Heart right ventricle (tissue), 16 donors: Measurements from ENCODE around the gene PRKAB2. TPM values are rescaled to one million over a fixed set of nuclear protein-coding genes. Genes with fewer than 3 reads are reported as not detected.
"Not testable (repeated sequence)": the region's sequence is repeated elsewhere in the genome, so short reads cannot be mapped to it uniquely, and the experiment has no call there.

Experiments
- ATAC-seq, 8 donors: fragments of 200-7000 bp; cut with Tn5 transposase; one replicate each; pipeline ENCODE4 v1.9.1; 2020; ENCODE audit warnings: mild to moderate bottlenecking in 8 of 8, moderate library complexity in 8 of 8, moderate number of reproducible peaks in 1 of 8
- DNase-seq, 2 donors: peaks; one replicate each; pipeline ENCODE4 v3.0.0-alpha.2; 2020
- H3K27ac ChIP-seq, 10 donors: fragments of 200-600 bp; sonication (generic) in 2 of 10; one replicate each; pipeline versions ENCODE4 v1.5.0 to v1.8.0; 2020 to 2022; ENCODE audit warnings: mild to moderate bottlenecking in 3 of 10
- H3K27me3 ChIP-seq, 7 donors: fragments of 200-600 bp; one replicate each; pipeline ENCODE4 v1.8.0; 2021 to 2022; ENCODE audit warnings: mild to moderate bottlenecking in 2 of 7
- H3K36me3 ChIP-seq, 9 donors: fragments of 200-600 bp; sonication (generic) in 1 of 9; one replicate each; pipeline versions ENCODE4 v1.5.0 to v1.8.0; 2020 to 2022; ENCODE audit warnings: mild to moderate bottlenecking in 2 of 9
- H3K4me1 ChIP-seq, 9 donors: fragments of 200-600 bp; sonication (generic) in 1 of 9; one replicate each; pipeline versions ENCODE4 v1.5.0 to v1.8.0; 2020 to 2022; ENCODE audit warnings: mild to moderate bottlenecking in 4 of 9
- H3K4me3 ChIP-seq, 10 donors: fragments of 200-600 bp; sonication (generic) in 2 of 10; one replicate each; pipeline versions ENCODE4 v1.5.0 to v1.8.0; 2020 to 2022; ENCODE audit warnings: mild to moderate bottlenecking in 7 of 10, moderate library complexity in 2 of 10
- H3K9me3 ChIP-seq, 11 donors: fragments of 200-600 bp in 10 of 11; sonication (generic) in 2 of 11; one replicate each; pipeline versions ENCODE4 v1.5.0 to v1.8.0; 2013 to 2022; ENCODE audit warnings: mild to moderate bottlenecking in 2 of 11, control low read depth in 1 of 11, moderate library complexity in 1 of 11
- CTCF ChIP-seq, 9 donors: fragments of 200-600 bp; sonication (generic) in 2 of 9; IDR thresholded peaks; one replicate each; pipeline versions ENCODE4 v1.5.0 to v1.8.0; 2021 to 2022; ENCODE audit warnings: antibody characterized with exemption in 9 of 9, mild to moderate bottlenecking in 5 of 9, moderate library complexity in 1 of 9
- WGBS, 2 donors: extraction: QIAGEN DNeasy Blood & Tissue Kit; methylation state at CpG; one replicate each; pipeline ENCODE4 v1.1.7; 2013; ENCODE audit warnings: inconsistent platforms in 1 of 2; 5-methylcytosine and 5-hydroxymethylcytosine counted together
- intact Hi-C, 10 donors: fragments of 100-400 bp; cut with DNase I; formaldehyde crosslinking; loops; one replicate each; pipeline versions ENCODE4 v1.11.1 to v1.14.2; 2022
- polyA plus RNA-seq, 2 donors: library from polyadenylated mRNA; stranded (reverse); fragments of 200-250 nt; gene quantifications; one replicate each; pipeline ENCODE4 v1.2.3, GENCODE V29; 2013
- total RNA-seq, 10 donors: library from RNA; stranded (reverse); fragmentation: NEBNext Ultra II Directional in 3 of 10; extraction: Animal tissue kit (Norgen Biotek cat#: 25700) in 3 of 10; gene quantifications; one replicate each; pipeline versions ENCODE4 v1.2.1 to v1.2.4, GENCODE V29; 2021 to 2023
- donor health status: Arrhythmogenic right ventricular cardiomyopathy.
- donor health status: ischemic (EF 13 %, LVEDD 7.1; RV severe dilation, severe dysfunction).
- donor health status: healthy with polysubstance abuse.
- donor health status: DM: no; HTN: yes; CAD: no.
- donor health status: DM: no; HTN: no; CAD: no.
- donor health status: ischemic (EF 25% LVEDD 6.9; RV normal size, moderate dysfunction).
- donor health status: ischemic (EF 25% LVEDD 5.7; RV mildly dilated, moderate dysfunction).
- donor health status: healthy.
- donor health status: DM: yes; HTN: yes; CAD: no.
- donor health status: Ischemic cardiomyopathy.
- donor health status: ischemic (EF 35%, LVEDD 5.7; RV mildly dilated, moderate dysfunction).
- donor health status: nonischemic (EF 11% LVEDD 7.7; RV severe dilation, severe dysfunction).
- donor health status: DM: yes; HTN: yes; CAD: no.
- donor health status: PGD.
- donor health status: ischemic (EF 29% LVEDD 5.4; RV normal size, mild dysfunction).
- donor health status: nonischemic (EF 23%, LVEDD 6.1; RV moderate dilation, normal function).

PRKAB2 gene
- total and polyA plus RNA-seq, 12 donors = 9.1 to 40.2 (median 32.5) TPM

GRCh38 chr1:147167365-147167764 lies 4.9 kb downstream of the PRKAB2 start:
- Histone ChIP-seq H3K4me3 (no peak overlapping the region), H3K9me3 (no peaks in the 10 kb centered on the region), H3K27me3 (no peaks in the 10 kb centered on the region), H3K4me1 (peaks cover 3 to 44% (median 35%) of the 10 kb centered on the region in 9 donors), H3K36me3 (peaks cover 0 to 55% (median 0%) of the 10 kb centered on the region in 9 donors), H3K27ac (peak overlapping the region in 1 of 10 donors; percentile 52)
- intact Hi-C loops = no loop called here
- no peak for TF ChIP-seq CTCF (IDR thresholded peaks at IDR 0.05)
- WGBS, 2 donors = 75 to 85% methylated on average over 1 of the region's 1 CpG
- ATAC-seq = no peak
- DNase-seq = no peak

- TF ChIP-seq CTCF (IDR thresholded peaks at IDR 0.05) = no peak
- no peak for ATAC-seq
Observed at GRCh38 chr1:147163019-147163418, 9.3 kb downstream of the PRKAB2 start.

GRCh38 chr1:147162093-147162492 lies 10.2 kb downstream of the PRKAB2 start:
- no peak overlapping the region for H3K4me3 ChIP-seq
- TF ChIP-seq CTCF (IDR thresholded peaks at IDR 0.05) = no peak
- H3K9me3 ChIP-seq = no peaks in the 10 kb centered on the region
- H3K27ac ChIP-seq = no peak overlapping the region
- intact Hi-C loops = no loop called here
- DNase-seq (no peak), ATAC-seq (no peak)
- H3K36me3 ChIP-seq = peaks cover 0 to 100% (median 39%) of the 10 kb centered on the region in 9 donors
- H3K27me3 ChIP-seq = no peaks in the 10 kb centered on the region
- no peaks in the 10 kb centered on the region for H3K4me1 ChIP-seq

More at GRCh38 chr1:147163019-147163418, 9.3 kb downstream of the PRKAB2 start:
- Histone ChIP-seq H3K4me3 (no peak overlapping the region), H3K4me1 (peaks cover 0 to 9% (median 3%) of the 10 kb centered on the region in 9 donors), H3K27me3 (no peaks in the 10 kb centered on the region), H3K27ac (no peak overlapping the region), H3K9me3 (no peaks in the 10 kb centered on the region), H3K36me3 (peaks cover 0 to 98% (median 34%) of the 10 kb centered on the region in 9 donors)
- no peak for DNase-seq
- WGBS, 2 donors = 95 to 100% methylated on average over 1 of the region's 1 CpG
- intact Hi-C loops = no loop called here

- intact Hi-C loops, H3K9me3 ChIP-seq, H3K27ac ChIP-seq, H3K4me1 ChIP-seq, ATAC-seq, H3K4me3 ChIP-seq, DNase-seq, H3K27me3 ChIP-seq: not testable (repeated sequence)
- peaks cover 0 to 90% (median 41%) of the 10 kb centered on the region in 9 donors for H3K36me3 ChIP-seq
- 96 to 99% methylated on average over 2 of the region's 2 CpGs for WGBS, 2 donors
Observed at GRCh38 chr1:147157116-147157515, 15.2 kb downstream of the PRKAB2 start.

- intact Hi-C loops = no loop called here
- 93 to 94% methylated on average over 3 of the region's 3 CpGs for whole genome bisulfite sequencing, 2 donors
- DNase-seq (no peak), ATAC-seq (no peak)
- H3K27ac ChIP-seq = no peak overlapping the region
- peaks cover 0 to 85% (median 38%) of the 10 kb centered on the region in 9 donors for H3K36me3 ChIP-seq
- no peaks in the 10 kb centered on the region for H3K27me3 ChIP-seq
- H3K4me1 ChIP-seq = peaks cover 0 to 7% (median 0%) of the 10 kb centered on the region in 9 donors
- no peaks in the 10 kb centered on the region for H3K9me3 ChIP-seq
- no peak for TF ChIP-seq CTCF (IDR thresholded peaks at IDR 0.05)
- no peak overlapping the region for H3K4me3 ChIP-seq
Observed at GRCh38 chr1:147156642-147157041, 15.6 kb downstream of the PRKAB2 start.
